Stimulated activated CD8-positive, alpha-beta memory T cell treated with anti-CD3 and anti-CD28 coated beads, Interleukin-15, amount 100 ng/mL, for 4 hours (primary cell): ENCODE measurements around the gene PIAS4.

Experiments
- DNase-seq, 2 donors: peaks; one replicate each; pipeline ENCODE4 v3.0.0-alpha.2; 2020; ENCODE audit warnings: low read depth in 2 of 2

PIAS4 gene

DNA sequence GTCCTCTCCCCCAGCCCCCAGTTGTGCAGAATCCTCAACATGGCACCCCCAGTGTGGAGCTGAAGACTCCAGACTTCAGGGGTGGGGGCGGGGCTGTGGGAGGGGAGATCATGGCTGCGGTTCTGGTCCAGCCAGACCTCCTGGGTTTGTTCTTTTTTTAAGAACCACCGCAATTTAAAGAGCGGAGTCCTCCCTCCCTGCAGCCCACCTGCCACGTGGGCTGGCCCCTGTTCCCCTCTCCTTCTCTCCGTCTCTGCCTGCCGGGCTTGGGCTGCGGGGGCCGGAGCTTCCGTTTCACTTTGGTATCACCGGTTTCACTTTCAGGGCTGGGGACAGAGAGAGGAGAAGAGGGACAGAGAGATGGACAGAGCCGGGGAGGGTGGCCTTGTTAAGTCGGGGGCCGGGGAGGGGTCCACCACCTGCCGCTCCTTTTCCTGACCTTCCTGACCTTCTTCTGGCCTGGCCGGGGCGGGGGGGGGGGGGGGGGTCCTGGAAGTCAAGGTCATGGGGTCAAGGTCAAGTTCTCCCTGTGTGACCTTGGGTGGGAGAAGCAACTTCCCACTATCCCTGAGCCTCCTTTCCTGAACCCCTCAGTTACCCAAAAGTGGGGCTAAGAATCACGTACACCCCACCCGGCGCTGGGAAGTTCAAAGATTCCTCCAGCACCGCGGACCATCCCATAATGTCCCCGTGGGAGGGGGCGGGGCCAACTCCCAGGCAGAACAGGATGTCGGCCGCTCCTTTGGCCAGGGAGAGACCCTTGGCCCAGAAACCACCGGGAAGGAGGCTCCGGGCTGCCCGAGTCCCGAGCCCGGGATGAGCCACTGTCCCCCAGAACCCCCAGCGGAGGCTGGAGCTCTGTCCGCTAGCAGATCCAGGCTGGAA lies 70.5 kb downstream of the PIAS4 start:
- DNase-seq: peak in 1 of 2 donors; percentile 51

DNA sequence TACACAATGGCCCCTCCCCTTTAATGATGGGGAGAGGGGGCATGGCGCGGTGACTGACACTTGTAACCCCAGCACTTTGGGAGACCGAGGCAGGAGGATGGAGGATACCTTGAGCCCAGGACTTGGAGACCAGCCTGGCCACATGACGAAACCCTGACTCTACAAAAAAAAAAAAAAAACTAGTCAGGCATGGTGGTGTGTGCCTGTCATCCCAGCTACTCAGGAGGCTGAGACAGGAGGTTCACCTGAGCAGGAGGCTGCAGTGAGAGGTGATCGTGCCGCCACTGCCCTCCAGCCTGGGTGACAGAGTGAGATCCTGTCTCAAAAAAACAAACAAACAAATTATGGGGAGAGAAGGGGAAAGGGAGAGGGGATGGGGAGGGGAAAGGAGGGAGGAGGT lies 72.9 kb downstream of the PIAS4 start:
- no peak for DNase-seq

DNA sequence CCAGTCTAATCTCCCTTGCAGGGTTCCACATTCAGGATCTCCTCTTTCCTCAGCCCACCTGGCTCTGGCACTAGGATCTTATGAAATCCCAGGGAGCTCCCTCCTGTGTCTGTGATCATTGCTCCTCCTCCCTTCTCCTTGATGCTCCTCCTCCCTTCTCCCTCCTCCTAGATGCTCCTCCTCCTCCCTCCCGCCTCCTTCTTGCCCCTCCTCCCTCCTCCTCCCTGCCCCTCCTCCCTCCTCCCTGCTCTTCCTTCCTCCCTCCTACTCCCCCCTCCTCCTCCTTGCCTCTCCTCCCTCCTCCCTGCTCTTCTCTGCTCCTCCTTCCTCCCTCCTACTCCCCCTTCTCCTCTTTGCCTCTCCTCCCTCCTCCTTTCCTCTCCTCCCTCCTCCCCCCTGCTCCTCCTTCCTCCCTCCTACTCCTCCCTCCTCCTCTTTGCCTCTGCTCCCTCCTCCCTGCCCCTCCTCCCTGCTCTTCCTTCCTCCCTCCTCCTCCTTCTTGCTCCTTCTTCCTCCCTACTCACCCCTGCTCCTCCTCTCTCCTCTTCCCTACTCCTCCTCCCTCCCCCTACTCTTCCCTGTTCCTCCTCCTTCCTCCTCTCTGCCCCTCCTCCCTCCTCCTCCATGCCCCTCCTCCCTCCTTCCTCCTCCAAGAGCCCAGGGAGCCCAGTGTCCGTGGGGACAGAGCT lies 74.0 kb downstream of the PIAS4 start:
- DNase-seq: no peak

DNA sequence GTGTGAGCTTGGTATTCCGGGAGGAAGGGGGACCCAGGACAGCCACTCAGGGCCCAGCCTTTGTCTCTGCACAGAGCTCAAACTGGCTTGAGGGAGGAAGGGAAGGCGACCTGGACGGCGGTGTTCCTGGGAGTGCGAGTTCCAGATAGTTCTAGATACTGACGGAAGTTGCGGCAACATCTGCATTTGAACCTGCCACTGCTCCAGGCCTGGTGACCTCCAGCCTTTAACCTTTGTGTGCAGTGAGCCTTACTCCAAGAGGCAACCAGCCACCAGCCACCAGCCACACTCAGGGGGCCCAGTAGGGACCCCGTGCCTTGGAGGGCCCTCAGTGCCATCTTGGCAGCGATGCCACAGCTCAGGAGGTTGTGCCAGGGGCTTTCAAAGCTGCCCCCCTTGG lies 74.6 kb downstream of the PIAS4 start:
- no peak for DNase-seq

DNA sequence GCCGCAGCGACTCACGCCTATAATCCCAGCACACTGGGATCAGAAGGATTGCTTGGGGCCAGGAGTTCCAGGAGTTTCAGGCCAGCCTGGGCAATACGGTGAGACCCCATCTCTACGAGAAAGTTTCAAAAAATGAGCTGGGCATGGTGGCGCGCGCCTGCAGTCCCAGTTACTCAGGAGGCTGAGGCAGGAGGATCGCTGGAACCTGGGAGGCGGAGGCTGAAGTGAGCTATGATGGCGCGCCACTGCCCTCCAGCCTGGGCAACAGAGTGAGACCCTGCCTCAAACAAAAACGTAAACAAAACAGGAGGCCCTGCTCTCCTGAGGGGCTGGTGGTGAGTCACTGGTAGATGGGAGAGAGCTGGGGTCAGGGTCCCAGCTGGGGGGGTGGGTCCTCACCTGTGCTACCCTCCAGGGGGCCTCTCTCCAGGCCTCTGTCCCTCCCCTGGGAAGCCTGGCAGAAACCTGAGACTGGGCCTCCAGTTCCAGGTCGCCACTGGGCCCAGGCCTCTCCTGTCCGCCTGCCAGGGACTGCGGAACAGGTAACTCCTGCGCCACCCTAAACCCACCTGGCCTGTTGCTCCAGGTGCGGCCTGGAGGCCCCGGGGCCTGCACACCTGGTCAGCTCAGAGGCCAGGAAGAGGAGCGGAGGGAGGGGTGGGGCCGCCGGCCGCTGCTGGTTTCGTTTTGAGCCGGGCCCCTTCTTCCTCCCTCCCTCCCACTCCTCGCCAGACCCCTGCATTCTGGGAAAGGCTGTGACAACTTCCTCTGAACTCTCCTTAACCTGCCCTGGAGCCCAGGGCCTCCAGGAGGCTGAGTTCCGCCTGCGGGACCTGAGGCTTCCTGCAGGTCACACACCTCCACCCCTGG lies 76.4 kb downstream of the PIAS4 start:
- DNase-seq: no peak

DNA sequence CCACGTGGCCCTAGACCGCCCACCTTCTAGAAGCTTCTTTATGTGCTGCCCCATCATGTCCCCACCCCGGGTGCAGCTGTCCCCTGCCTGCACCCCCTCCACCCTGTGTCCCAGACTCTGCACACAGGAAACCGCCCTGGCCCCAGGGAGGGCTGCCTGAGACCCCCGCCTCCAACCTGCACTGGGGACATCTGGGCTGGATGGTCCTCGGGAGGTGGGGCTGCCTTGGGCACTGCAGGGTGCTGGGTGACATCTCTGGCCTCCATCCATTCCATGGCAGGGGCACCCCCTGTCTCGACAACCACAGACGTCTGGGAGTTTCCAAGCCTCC lies 77.0 kb downstream of the PIAS4 start:
- DNase-seq: no peak

DNA sequence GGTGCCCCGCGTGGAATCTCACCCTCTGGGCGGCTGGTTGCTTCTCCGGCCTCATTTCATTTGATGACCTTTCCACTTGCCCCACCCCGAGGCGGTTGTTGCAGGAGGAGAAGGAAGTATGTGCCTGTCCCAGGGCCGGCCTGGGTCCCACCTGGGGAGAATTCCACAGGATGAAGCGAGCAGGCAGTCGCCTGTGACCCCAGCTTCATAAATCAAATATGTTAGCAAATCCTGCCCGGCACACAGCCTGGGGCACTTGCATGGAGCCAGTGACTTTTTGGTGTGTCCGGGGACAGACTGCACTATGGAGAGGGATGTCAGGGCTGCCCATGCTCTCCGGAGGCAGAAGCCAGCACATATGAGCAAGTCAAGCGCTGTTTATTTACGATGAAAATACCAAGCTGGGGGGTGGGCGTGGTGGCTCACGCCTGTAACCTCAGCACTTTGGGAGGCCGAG lies 78.9 kb downstream of the PIAS4 start:
- no peak for DNase-seq

DNA sequence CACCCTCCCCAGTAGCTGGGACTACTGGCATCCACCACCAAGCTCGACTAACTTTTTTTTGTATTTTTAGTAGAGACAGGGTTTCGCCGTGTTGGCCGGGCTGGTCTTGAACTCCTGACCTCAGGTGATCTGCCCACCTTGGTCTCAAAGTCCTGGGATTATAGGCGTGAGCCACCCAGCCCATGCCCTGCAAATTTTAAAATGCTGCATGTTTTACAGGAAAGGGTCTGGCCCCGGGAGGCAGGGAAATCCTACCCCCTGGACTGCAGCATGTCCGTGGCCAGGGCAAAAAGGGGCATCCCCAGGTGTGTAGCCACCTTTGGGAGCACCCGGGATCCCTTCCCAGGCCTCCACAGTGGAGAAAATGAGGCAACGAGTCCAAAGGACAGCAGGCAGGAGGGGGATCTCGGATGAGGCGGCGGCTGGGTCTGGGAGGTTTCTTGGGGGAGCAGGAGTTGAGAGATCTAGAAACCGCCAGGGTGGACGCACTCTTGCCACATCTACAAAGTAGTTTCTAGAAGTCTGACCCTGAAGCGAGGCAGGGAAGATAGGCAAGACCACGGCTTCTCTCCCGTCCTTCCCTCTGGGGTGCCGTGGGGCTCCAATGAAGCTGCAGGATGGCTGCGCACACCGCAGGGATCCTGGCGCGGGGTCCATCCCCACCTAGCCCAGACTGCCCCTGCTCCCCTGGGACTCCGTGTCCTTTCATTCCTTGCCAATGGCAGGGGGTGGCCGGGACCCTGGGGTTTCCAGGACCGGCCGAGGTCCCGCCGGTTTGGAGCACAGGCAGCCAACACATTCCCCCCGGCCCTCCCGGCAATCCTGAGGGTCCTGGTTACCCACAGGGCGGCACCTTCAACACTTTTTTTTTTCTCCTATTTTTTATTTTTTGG lies 80.5 kb downstream of the PIAS4 start:
- DNase-seq: no peak

DNA sequence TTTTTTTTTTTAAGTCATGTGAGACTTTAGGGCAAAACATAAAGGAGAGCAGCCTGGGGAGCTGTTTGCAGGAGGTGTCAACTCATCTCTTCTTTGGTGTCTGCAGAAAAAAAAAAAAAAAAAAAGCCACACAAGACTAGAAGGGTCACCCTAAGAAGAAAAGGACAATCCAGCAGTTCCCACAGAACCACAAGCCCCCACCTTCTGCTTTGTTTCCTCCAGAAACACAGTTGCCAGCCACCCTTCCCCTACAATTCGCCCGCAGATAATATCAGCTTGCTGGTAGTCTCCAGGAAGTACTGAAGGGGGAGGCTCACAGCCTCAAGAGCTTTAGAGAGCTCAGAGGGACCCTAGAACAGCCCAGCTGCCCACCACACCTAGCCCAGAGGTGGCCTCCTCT lies 81.4 kb downstream of the PIAS4 start:
- no peak for DNase-seq
